Measurements from ENCODE around the gene ATG16L2. TPM values are rescaled to one million over a fixed set of nuclear protein-coding genes. Genes with fewer than 3 reads are reported as not detected.

ATG16L2 gene
- total RNA-seq, 1 experiment from 2014 or later: 16.2 TPM

DNA sequence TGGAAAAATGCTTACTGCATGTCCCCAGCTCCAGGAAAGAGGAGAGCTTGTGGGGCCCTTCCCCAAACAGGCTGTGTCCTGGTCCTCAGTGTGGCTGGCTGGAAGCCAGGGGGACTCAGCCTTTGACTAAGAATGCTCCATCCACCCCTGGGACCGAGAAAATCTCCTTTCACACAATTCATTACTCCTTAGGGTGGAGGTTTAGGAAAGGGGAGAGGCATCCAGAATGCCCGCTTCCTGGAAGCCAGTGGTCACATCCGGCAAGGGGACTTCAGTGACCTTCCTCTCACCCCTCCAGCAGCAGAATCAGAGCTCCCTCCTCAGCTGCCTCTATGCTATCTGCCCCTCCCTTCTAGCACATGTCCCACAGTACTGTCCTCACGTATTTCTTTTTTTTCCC is 21.9 kb downstream of the ATG16L2 start:
- peak; percentile 1 for DNase-seq
- H3F3A ChIP-seq (ENCODE audit: low read length, unreplicated experiment): no peaks in the 10 kb centered on the region
- intact Hi-C loops (cut with micrococcal nuclease): no loop called here
- ATAC-seq: no peak
- ChIA-PET CTCF (interaction anchor here (0.6 kb wide), 1 partner anchor 471 kb away, joined by 6 read pairs; no protein-coding TSS in a partner anchor), POLR2A (ENCODE audit: unreplicated experiment) (no interaction called here)
- no peak overlapping the region for H3K9ac ChIP-seq (ENCODE audit: low read length)
- no peaks in the 10 kb centered on the region for H3K27me3 ChIP-seq (ENCODE audit: low read length)
- no peaks in the 10 kb centered on the region for H3K9me3 ChIP-seq (ENCODE audit: low read length)
- no peak overlapping the region for H3K27ac ChIP-seq (ENCODE audit: low read length)
- no peaks in the 10 kb centered on the region for H3K9me2 ChIP-seq (replicated peaks; ENCODE audit: low read length)
- no peak for TF ChIP-seq EZH2phosphoT487 (IDR thresholded peaks at IDR 0.05; ENCODE audit: borderline replicate concordance, low read length)
- TF ChIP-seq CTCF (conservative IDR thresholded peaks at IDR 0.05; ENCODE audit: low read depth, low read length): no peak
- no peak for TF ChIP-seq EZH2 (IDR thresholded peaks at IDR 0.05; ENCODE audit: low read length, unreplicated experiment)
- H3K4me1 ChIP-seq (ENCODE audit: insufficient read depth, low read length): no peaks in the 10 kb centered on the region
- no TSS peak for BruUV-seq (replicated peaks)
- no peak overlapping the region for H3K4me2 ChIP-seq (ENCODE audit: low read length)
- no peak overlapping the region for H3K4me3 ChIP-seq (ENCODE audit: low read length)
- H3K79me2 ChIP-seq (ENCODE audit: low read length): no peaks in the 10 kb centered on the region
- H2AFZ ChIP-seq (ENCODE audit: low read length): no peak overlapping the region
- H3K36me3 ChIP-seq (ENCODE audit: low read depth, low read length): peaks cover 15% of the 10 kb centered on the region; the same call in 1 of the 2 replicates
- H4K20me1 ChIP-seq (ENCODE audit: low read length): no peaks in the 10 kb centered on the region

- no peak for ATAC-seq
- H3K79me2 ChIP-seq (ENCODE audit: low read length): no peaks in the 10 kb centered on the region
- H2AFZ ChIP-seq (ENCODE audit: low read length): no peak overlapping the region
- no peak overlapping the region for H3K4me2 ChIP-seq (ENCODE audit: low read length)
- no peaks in the 10 kb centered on the region for H3K9me2 ChIP-seq (replicated peaks; ENCODE audit: low read length)
- peaks cover 26% of the 10 kb centered on the region; the same call in 1 of the 2 replicates for H3K36me3 ChIP-seq (ENCODE audit: low read depth, low read length)
- no TSS peak for BruUV-seq (replicated peaks)
- ChIA-PET CTCF (no interaction called here), POLR2A (ENCODE audit: unreplicated experiment) (no interaction called here)
- DNase-seq: no peak
- H3K27me3 ChIP-seq (ENCODE audit: low read length): no peaks in the 10 kb centered on the region
- H3F3A ChIP-seq (ENCODE audit: low read length, unreplicated experiment): no peaks in the 10 kb centered on the region
- no peak overlapping the region for H3K9ac ChIP-seq (ENCODE audit: low read length)
- no peak for TF ChIP-seq EZH2 (IDR thresholded peaks at IDR 0.05; ENCODE audit: low read length, unreplicated experiment)
- TF ChIP-seq EZH2phosphoT487 (IDR thresholded peaks at IDR 0.05; ENCODE audit: borderline replicate concordance, low read length): no peak
- no peak for TF ChIP-seq CTCF (conservative IDR thresholded peaks at IDR 0.05; ENCODE audit: low read depth, low read length)
- no peaks in the 10 kb centered on the region for H4K20me1 ChIP-seq (ENCODE audit: low read length)
- no peak overlapping the region for H3K4me3 ChIP-seq (ENCODE audit: low read length)
- H3K27ac ChIP-seq (ENCODE audit: low read length): no peak overlapping the region
- H3K4me1 ChIP-seq (ENCODE audit: insufficient read depth, low read length): no peaks in the 10 kb centered on the region
- intact Hi-C loops (cut with micrococcal nuclease): no loop called here
- H3K9me3 ChIP-seq (ENCODE audit: low read length): no peaks in the 10 kb centered on the region
Observed at GRCh38 chr11:72838691-72839305, 24.6 kb downstream of the ATG16L2 start.

DNA sequence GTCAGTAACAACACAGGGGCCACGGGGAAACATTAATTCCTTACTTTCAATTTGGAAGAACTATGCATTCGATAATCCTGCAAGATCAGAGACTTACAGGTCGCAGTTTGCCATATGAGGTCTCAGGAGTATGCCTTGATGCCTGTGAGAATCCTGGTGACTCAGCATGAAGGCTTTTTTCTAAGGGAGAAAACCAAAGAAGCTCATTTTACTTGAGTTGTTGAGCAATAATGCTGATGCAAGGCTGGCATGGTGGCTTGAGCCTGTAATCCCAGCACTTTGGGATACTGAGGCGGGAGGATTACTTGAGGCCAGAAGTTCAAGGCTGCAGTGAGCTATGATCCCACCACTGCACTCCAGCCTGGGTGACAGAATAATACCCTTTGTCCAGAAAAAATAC is 26.6 kb downstream of the ATG16L2 start:
- Histone ChIP-seq H3F3A (ENCODE audit: low read length, unreplicated experiment) (no peaks in the 10 kb centered on the region), H3K27me3 (ENCODE audit: low read length) (no peaks in the 10 kb centered on the region), H3K9me2 (replicated peaks; ENCODE audit: low read length) (no peaks in the 10 kb centered on the region), H3K9me3 (ENCODE audit: low read length) (no peaks in the 10 kb centered on the region), H2AFZ (ENCODE audit: low read length) (no peak overlapping the region), H4K20me1 (ENCODE audit: low read length) (no peaks in the 10 kb centered on the region), H3K36me3 (ENCODE audit: low read depth, low read length) (peaks cover 26% of the 10 kb centered on the region; the same call in 1 of the 2 replicates), H3K79me2 (ENCODE audit: low read length) (no peaks in the 10 kb centered on the region), H3K4me1 (ENCODE audit: insufficient read depth, low read length) (no peaks in the 10 kb centered on the region), H3K4me3 (ENCODE audit: low read length) (no peak overlapping the region), H3K4me2 (ENCODE audit: low read length) (no peak overlapping the region), H3K9ac (ENCODE audit: low read length) (no peak overlapping the region), H3K27ac (ENCODE audit: low read length) (no peak overlapping the region)
- ChIA-PET POLR2A (ENCODE audit: unreplicated experiment) (interaction anchor here (0.5 kb wide), 1 partner anchor 261 kb away, joined by 5 read pairs; no protein-coding TSS in a partner anchor), CTCF (interaction anchor here (0.6 kb wide), 1 partner anchor 495 kb away, joined by 4 read pairs; no protein-coding TSS in a partner anchor)
- ATAC-seq (no peak), DNase-seq (peak; percentile 25)
- TF ChIP-seq EZH2 (IDR thresholded peaks at IDR 0.05; ENCODE audit: low read length, unreplicated experiment): no peak
- BruUV-seq (replicated peaks): no TSS peak
- intact Hi-C loops (cut with micrococcal nuclease): loop anchor here (10.0 kb wide), 1 partner anchor 116 kb away; no protein-coding TSS in a partner anchor
